DND-41 (cell line): ENCODE results near the gene EPB41L2.

Experiments
- ATAC-seq: fragments of 200-7000 bp; cut with Tn5 transposase; 3 replicates; pipeline ENCODE4 v1.9.1; 2021; ENCODE audit warnings: low read depth; ENCODE audit not compliant: insufficient read depth
- DNase-seq: peaks from one replicate; pipeline ENCODE4 v3.0.0-alpha.2; 2020
- H2AFZ ChIP-seq: 2 replicates; pipeline ENCODE4 v1.6.0; 2012; ENCODE audit warnings: low read depth, low read length
- H3K27ac ChIP-seq: 2 replicates; pipeline ENCODE4 v1.5.1; 2012; ENCODE audit warnings: low read length, inconsistent platforms
- H3K27me3 ChIP-seq: fragments of 200-600 bp; sonication (generic); 2 replicates; pipeline ENCODE4 v1.6.0; 2012; ENCODE audit warnings: low read length, mild to moderate bottlenecking, inconsistent platforms; ENCODE audit not compliant: insufficient read depth, poor library complexity
- H3K36me3 ChIP-seq: 2 replicates; pipeline ENCODE4 v1.5.1; 2012; ENCODE audit warnings: low read length, inconsistent platforms; ENCODE audit not compliant: insufficient read depth
- H3K4me1 ChIP-seq: 2 replicates; pipeline ENCODE4 v1.5.1; 2012; ENCODE audit warnings: mild to moderate bottlenecking, low read length; ENCODE audit not compliant: insufficient read depth
- H3K4me2 ChIP-seq: 2 replicates; pipeline ENCODE4 v1.6.0; 2012; ENCODE audit warnings: mild to moderate bottlenecking, moderate library complexity, low read length, inconsistent platforms; ENCODE audit not compliant: insufficient read depth
- H3K4me3 ChIP-seq, 2 experiments: fragments of 200-600 bp in 1 of 2; shearing (Covaris generic) in 1 of 2; 2 replicates each; pipeline ENCODE4 v1.5.1; 2012 to 2016; ENCODE audit warnings: inconsistent platforms in 2 of 2, low read length in 2 of 2, mild to moderate bottlenecking in 2 of 2, low read depth in 1 of 2, moderate library complexity in 1 of 2
- H3K79me2 ChIP-seq: 2 replicates; pipeline ENCODE4 v1.6.0; 2012; ENCODE audit warnings: low read length, inconsistent platforms; ENCODE audit not compliant: insufficient read depth
- H3K9ac ChIP-seq: 2 replicates; pipeline ENCODE4 v1.6.0; 2012; ENCODE audit warnings: low read depth, mild to moderate bottlenecking, inconsistent platforms, low read length, moderate library complexity
- H3K9me3 ChIP-seq: 2 replicates; pipeline ENCODE4 v1.5.1; 2012; ENCODE audit warnings: low read length, moderate library complexity, mild to moderate bottlenecking, inconsistent platforms; ENCODE audit not compliant: insufficient read depth, severe bottlenecking
- H4K20me1 ChIP-seq: 2 replicates; pipeline ENCODE4 v1.6.0; 2012; ENCODE audit warnings: low read length; ENCODE audit not compliant: insufficient read depth
- EZH2 ChIP-seq: IDR thresholded peaks from 3 replicates; pipeline ENCODE4 v1.6.1; 2012; ENCODE audit warnings: borderline replicate concordance, low read depth, mild to moderate bottlenecking, moderate library complexity, low read length, inconsistent platforms; ENCODE audit not compliant: severe bottlenecking
- TF ChIP-seq, protein P1 (sequence below): IDR thresholded peaks from 2 replicates; pipeline ENCODE4 v1.5.1; 2012; ENCODE audit warnings: borderline replicate concordance, low read length, moderate library complexity, mild to moderate bottlenecking; ENCODE audit not compliant: poor library complexity, severe bottlenecking; ENCODE audit errors: extremely low read depth

EPB41L2 gene

DNA sequence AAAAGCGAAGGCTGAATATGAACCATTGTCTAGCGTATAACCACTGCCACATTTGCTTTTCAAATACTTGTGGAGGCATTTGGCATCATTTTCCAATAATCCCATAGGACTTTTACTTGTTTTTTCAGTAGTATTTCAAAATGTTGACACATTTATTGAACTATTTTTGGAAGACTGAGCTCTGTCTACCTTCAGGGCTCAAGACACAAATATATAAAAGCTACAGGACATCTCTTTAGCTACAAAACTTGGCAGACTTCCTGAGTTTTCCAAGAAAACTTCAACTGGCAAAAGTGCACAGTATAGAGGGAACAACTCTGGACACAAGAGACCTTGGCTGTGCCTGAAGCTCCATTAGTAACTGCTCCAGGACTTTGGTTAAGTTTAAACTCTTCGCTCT lies 13.4 kb downstream of the EPB41L2 start:
- Histone ChIP-seq H3K9me3 (peaks cover 15% of the 10 kb centered on the region), H3K79me2 (peaks cover 86% of the 10 kb centered on the region), H3K27ac (no peak overlapping the region), H4K20me1 (peaks cover 8% of the 10 kb centered on the region; the same call in 1 of the 2 replicates), H3K4me1 (no peaks in the 10 kb centered on the region), H2AFZ (no peak overlapping the region), H3K4me3 (no peak overlapping the region), H3K27me3 (no peaks in the 10 kb centered on the region), H3K36me3 (peaks cover 3% of the 10 kb centered on the region; the same call in 1 of the 2 replicates), H3K9ac (no peak overlapping the region), H3K4me2 (no peak overlapping the region)
- ATAC-seq, result no peak
- DNase-seq, result no peak
- TF ChIP-seq EZH2, result no peak
- TF ChIP-seq, protein P1, sequence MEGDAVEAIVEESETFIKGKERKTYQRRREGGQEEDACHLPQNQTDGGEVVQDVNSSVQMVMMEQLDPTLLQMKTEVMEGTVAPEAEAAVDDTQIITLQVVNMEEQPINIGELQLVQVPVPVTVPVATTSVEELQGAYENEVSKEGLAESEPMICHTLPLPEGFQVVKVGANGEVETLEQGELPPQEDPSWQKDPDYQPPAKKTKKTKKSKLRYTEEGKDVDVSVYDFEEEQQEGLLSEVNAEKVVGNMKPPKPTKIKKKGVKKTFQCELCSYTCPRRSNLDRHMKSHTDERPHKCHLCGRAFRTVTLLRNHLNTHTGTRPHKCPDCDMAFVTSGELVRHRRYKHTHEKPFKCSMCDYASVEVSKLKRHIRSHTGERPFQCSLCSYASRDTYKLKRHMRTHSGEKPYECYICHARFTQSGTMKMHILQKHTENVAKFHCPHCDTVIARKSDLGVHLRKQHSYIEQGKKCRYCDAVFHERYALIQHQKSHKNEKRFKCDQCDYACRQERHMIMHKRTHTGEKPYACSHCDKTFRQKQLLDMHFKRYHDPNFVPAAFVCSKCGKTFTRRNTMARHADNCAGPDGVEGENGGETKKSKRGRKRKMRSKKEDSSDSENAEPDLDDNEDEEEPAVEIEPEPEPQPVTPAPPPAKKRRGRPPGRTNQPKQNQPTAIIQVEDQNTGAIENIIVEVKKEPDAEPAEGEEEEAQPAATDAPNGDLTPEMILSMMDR, result no peak

DNA sequence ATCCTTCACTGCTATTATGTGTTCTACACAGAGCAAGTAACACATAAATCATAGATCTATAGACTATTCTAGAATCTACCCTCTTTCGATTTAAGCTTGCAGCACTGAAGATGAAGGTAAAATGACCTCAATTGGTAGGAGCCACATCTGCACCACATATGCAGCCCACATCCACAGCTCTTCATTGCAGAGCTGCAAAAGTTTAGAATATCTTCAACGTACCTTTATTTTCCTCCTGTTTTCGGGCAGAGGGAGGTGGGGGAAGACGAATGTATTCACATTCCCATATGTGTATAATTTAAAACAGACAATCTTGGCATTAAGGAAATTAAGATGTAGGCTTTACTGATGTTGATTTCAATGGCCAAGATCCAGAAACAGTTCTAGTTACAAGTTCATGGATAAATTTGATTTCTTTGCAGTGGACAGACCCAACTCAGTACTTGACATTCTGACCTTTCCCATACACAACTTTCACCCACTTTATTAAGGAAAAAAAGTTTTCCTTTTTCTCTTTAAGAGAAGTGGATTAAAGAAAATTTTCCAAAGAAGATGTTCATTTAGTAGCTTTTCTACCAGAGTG lies 14.0 kb downstream of the EPB41L2 start:
- no peak overlapping the region for H3K27ac ChIP-seq
- DNase-seq (no peak), ATAC-seq (peak; percentile 56; the same call in 2 of the 3 replicates)
- no peaks in the 10 kb centered on the region for H3K27me3 ChIP-seq
- no peak for TF ChIP-seq EZH2
- TF ChIP-seq, protein P1, result no peak
- no peaks in the 10 kb centered on the region; the same call in 1 of the 2 replicates for H3K36me3 ChIP-seq
- no peaks in the 10 kb centered on the region for H3K4me1 ChIP-seq
- no peak overlapping the region for H3K4me3 ChIP-seq
- peaks cover 8% of the 10 kb centered on the region; the same call in 1 of the 2 replicates for H4K20me1 ChIP-seq
- no peak overlapping the region for H3K4me2 ChIP-seq
- no peak overlapping the region for H3K9ac ChIP-seq
- peaks cover 10% of the 10 kb centered on the region for H3K9me3 ChIP-seq
- peaks cover 85% of the 10 kb centered on the region for H3K79me2 ChIP-seq
- H2AFZ ChIP-seq, result no peak overlapping the region

GRCh38 chr6:131048459-131048858 lies 14.6 kb downstream of the EPB41L2 start:
- ATAC-seq, result no peak
- peaks cover 10% of the 10 kb centered on the region; the same call in 1 of the 2 replicates for H4K20me1 ChIP-seq
- no peaks in the 10 kb centered on the region for H3K27me3 ChIP-seq
- H3K9ac ChIP-seq, result no peak overlapping the region
- no peaks in the 10 kb centered on the region for H3K36me3 ChIP-seq
- H2AFZ ChIP-seq, result no peak overlapping the region
- H3K4me2 ChIP-seq, result no peak overlapping the region
- no peak for TF ChIP-seq EZH2
- TF ChIP-seq, protein P1, result no peak
- peaks cover 4% of the 10 kb centered on the region for H3K9me3 ChIP-seq
- no peak for DNase-seq
- H3K79me2 ChIP-seq, result peaks cover 84% of the 10 kb centered on the region
- H3K4me1 ChIP-seq, result no peaks in the 10 kb centered on the region
- no peak overlapping the region for H3K27ac ChIP-seq
- no peak overlapping the region for H3K4me3 ChIP-seq
